ENCODE measurements around the gene PDCD1. TPM values are rescaled to one million over a fixed set of nuclear protein-coding genes. Genes with fewer than 3 reads are reported as not detected.
"Not testable (repeated sequence)": the region's sequence is repeated elsewhere in the genome, so short reads cannot be mapped to it uniquely, and the experiment has no call there.

PDCD1 gene
- total RNA-seq, 2 experiments from 2014 or later = 5.4 to 6.6 TPM

- Mint-ChIP-seq H3K4me1 (peaks cover 8% of the 10 kb centered on the region), H3K27me3 (no peaks in the 10 kb centered on the region), H3K4me3 (peak overlapping the region; percentile 72), H3K36me3 (no peaks in the 10 kb centered on the region), H3K9me3 (no peaks in the 10 kb centered on the region), H3K27ac (peak overlapping the region; percentile 86)
- POLR2A ChIA-PET = interaction anchor here (0.8 to 1.6 kb wide), 8 partner anchors 15 to 117 kb away, joined by 3 to 6 read pairs (median 4); partner anchors contain the start of genes D2HGDH and DTYMK
- peak; percentile 79 for DNase-seq
- peak; percentile 68 for ATAC-seq (ENCODE audit: low read depth)
Measured at GRCh38 chr2:241803387-241804325, 55.0 kb downstream of the PDCD1 start.

GRCh38 chr2:241802421-241803318, 56.0 kb downstream of the PDCD1 start:
- peaks cover 8% of the 10 kb centered on the region for H3K4me1 Mint-ChIP-seq
- no peak overlapping the region for H3K4me3 Mint-ChIP-seq
- H3K36me3 Mint-ChIP-seq = no peaks in the 10 kb centered on the region
- H3K9me3 Mint-ChIP-seq = no peaks in the 10 kb centered on the region
- POLR2A ChIA-PET = interaction anchor here (0.9 kb wide), 1 partner anchor 63 kb away, joined by 3 read pairs; no protein-coding TSS in a partner anchor
- ATAC-seq (ENCODE audit: low read depth) (no peak), DNase-seq (peak; percentile 31)
- H3K27me3 Mint-ChIP-seq = peaks cover 2% of the 10 kb centered on the region
- no peak overlapping the region for H3K27ac Mint-ChIP-seq

GRCh38 chr2:241801611-241802420, 56.9 kb downstream of the PDCD1 start:
- no peak overlapping the region for H3K27ac Mint-ChIP-seq

GRCh38 chr2:241800198-241800903, 58.3 kb downstream of the PDCD1 start:
- H3K9me3 Mint-ChIP-seq; H3K4me1 Mint-ChIP-seq; H3K27me3 Mint-ChIP-seq; ATAC-seq (ENCODE audit: low read depth); POLR2A ChIA-PET; H3K4me3 Mint-ChIP-seq; DNase-seq; H3K27ac Mint-ChIP-seq; H3K36me3 Mint-ChIP-seq: not testable (repeated sequence)

More at GRCh38 chr2:241801611-241802420, 56.9 kb downstream of the PDCD1 start:
- H3K27me3 Mint-ChIP-seq = peaks cover 3% of the 10 kb centered on the region
- no peaks in the 10 kb centered on the region for H3K36me3 Mint-ChIP-seq
- H3K4me3 Mint-ChIP-seq = no peak overlapping the region
- no peaks in the 10 kb centered on the region for H3K9me3 Mint-ChIP-seq
- H3K4me1 Mint-ChIP-seq = peaks cover 8% of the 10 kb centered on the region
- ATAC-seq (ENCODE audit: low read depth) = no peak
- POLR2A ChIA-PET = no interaction called here
- peak; percentile 32 for DNase-seq

Other genes with a start within 250 kb of the PDCD1 start
- gene THAP4, start 221.7 kb downstream of the PDCD1 start, total RNA-seq = 10 to 100 TPM; 35.0 to 35.5 TPM
- gene ATG4B, start 221.2 kb downstream of the PDCD1 start, total RNA-seq = 100 to 1,000 TPM in 1 of 2 experiments, 10 to 100 TPM in 1; 91.1 to 101 TPM
- 10 to 100 TPM; 56.5 to 67.9 TPM for gene DTYMK, start 172.1 kb downstream of the PDCD1 start, total RNA-seq
- 10 to 100 TPM; 52.1 to 54.3 TPM for gene ING5, start 156.9 kb downstream of the PDCD1 start, total RNA-seq
- gene D2HGDH, start 124.3 kb downstream of the PDCD1 start, total RNA-seq = 10 to 100 TPM; 44.2 to 46.2 TPM
- under 1 TPM; 0.22 to 0.43 TPM for gene GAL3ST2, start 82.1 kb downstream of the PDCD1 start, total RNA-seq
- under 1 TPM in 1 of 2 experiments, not detected in 1; 0.20 TPM for gene NEU4, start 49.7 kb downstream of the PDCD1 start, total RNA-seq
- under 1 TPM; 0.53 to 0.60 TPM for gene RTP5, start 10.8 kb upstream of the PDCD1 start, total RNA-seq